A673 (cell line): ENCODE results near the gene TACC2. TPM values are rescaled to one million over a fixed set of nuclear protein-coding genes. Genes with fewer than 3 reads are reported as not detected.

Source experiments
- BruUV-seq: library from RNA; stranded (reverse); fragments of 400-500 nt; replicated peaks from 2 replicates; lab custom pipeline; 2021; lab: Mats Ljungman, UMichigan
- CTCF ChIA-PET: fragments of 300-600 bp; sonication (Branson Sonifier 250); formaldehyde crosslinking; loops from one replicate; lab custom pipeline; 2022; ENCODE audit warnings: antibody characterized with exemption; lab: Charles Lee
- POLR2A ChIA-PET: fragments of 300-600 bp; sonication (Branson Sonifier 250); formaldehyde crosslinking; loops from one replicate; lab custom pipeline; 2022; ENCODE audit warnings: antibody characterized with exemption; ENCODE audit not compliant: low non-redundant PET; lab: Charles Lee
- DNase-seq: peaks from one replicate; pipeline ENCODE4 v3.0.0-alpha.2; 2015; ENCODE audit warnings: low spot score
- H3K27ac ChIP-seq: fragments of 200-600 bp; sonication (generic); 2 replicates; pipeline ENCODE4 v1.5.1; 2016; ENCODE audit warnings: mixed run types, low read depth, mild to moderate bottlenecking, mixed read lengths, antibody characterized with exemption, low read length; ENCODE audit not compliant: poor library complexity, severe bottlenecking
- H3K27me3 ChIP-seq: fragments of 200-600 bp; sonication (generic); replicated peaks from 2 replicates; pipeline ENCODE4 v1.6.1; 2017; ENCODE audit warnings: mixed run types, low read depth, mild to moderate bottlenecking, mixed read lengths, antibody characterized with exemption, low read length; ENCODE audit not compliant: insufficient read depth, poor library complexity
- H3K36me3 ChIP-seq: fragments of 200-600 bp; sonication (generic); 2 replicates; pipeline ENCODE4 v1.6.1; 2016; ENCODE audit warnings: mixed run types, mild to moderate bottlenecking, mixed read lengths, antibody characterized with exemption, low read length; ENCODE audit not compliant: insufficient read depth, poor library complexity, severe bottlenecking
- H3K4me1 ChIP-seq: fragments of 200-600 bp; sonication (generic); 2 replicates; pipeline ENCODE4 v1.6.1; 2017; ENCODE audit warnings: mixed run types, mild to moderate bottlenecking, mixed read lengths, antibody characterized with exemption, low read length; ENCODE audit not compliant: insufficient read depth, poor library complexity, severe bottlenecking
- H3K4me3 ChIP-seq: fragments of 200-600 bp; sonication (generic); 2 replicates; pipeline ENCODE4 v1.5.1; 2016; ENCODE audit warnings: low read depth, mixed run types, mild to moderate bottlenecking, mixed read lengths, low read length; ENCODE audit not compliant: poor library complexity, severe bottlenecking
- H3K9me3 ChIP-seq: fragments of 200-600 bp; sonication (generic); 2 replicates; pipeline ENCODE4 v1.6.1; 2016; ENCODE audit warnings: mixed run types, low read depth, mild to moderate bottlenecking, mixed read lengths, antibody characterized with exemption, low read length; ENCODE audit not compliant: poor library complexity, severe bottlenecking
- CTCF ChIP-seq: fragments of 300-800, 200-600 bp; sonication (generic); conservative IDR thresholded peaks from 2 replicates; pipeline ENCODE4 v1.5.1; 2017; ENCODE audit warnings: low read depth, mild to moderate bottlenecking, antibody characterized with exemption, low read length, moderate library complexity, mixed read lengths
- EZH2 ChIP-seq: fragments of 200-600 bp; sonication (generic); IDR thresholded peaks from 2 replicates; pipeline ENCODE4 v1.6.1; 2017; ENCODE audit warnings: borderline replicate concordance, low read depth, mild to moderate bottlenecking, mixed read lengths, antibody characterized with exemption, low read length; ENCODE audit not compliant: poor library complexity, severe bottlenecking
- intact Hi-C: fragments of 100-400 bp; cut with micrococcal nuclease; formaldehyde crosslinking; loops from one replicate; pipeline ENCODE4 v1.10.0; 2022; ENCODE audit not compliant: unreplicated experiment
- total RNA-seq: library from RNA; stranded (reverse); gene quantifications from 2 replicates; pipeline ENCODE4 v1.2.3, GENCODE V29; 2021

Gene TACC2
- total RNA-seq, 1 experiment from 2014 or later: 0.62 TPM

GRCh38 chr10:122186816-122187810 lies 198.2 kb downstream of the TACC2 start:
- no TSS peak for BruUV-seq
- Histone ChIP-seq H3K36me3 (no peaks in the 10 kb centered on the region), H3K27me3 (no peaks in the 10 kb centered on the region), H3K4me1 (no peaks in the 10 kb centered on the region), H3K9me3 (no peaks in the 10 kb centered on the region), H3K27ac (no peak overlapping the region), H3K4me3 (no peak overlapping the region)
- TF ChIP-seq CTCF (no peak), EZH2 (no peak)
- ChIA-PET POLR2A (no interaction called here), CTCF (no interaction called here)
- intact Hi-C loops: no loop called here
- DNase-seq: peak; percentile 19

- TF ChIP-seq CTCF (no peak), EZH2 (no peak)
- Histone ChIP-seq H3K9me3 (no peaks in the 10 kb centered on the region), H3K4me3 (no peak overlapping the region), H3K4me1 (no peaks in the 10 kb centered on the region), H3K36me3 (no peaks in the 10 kb centered on the region), H3K27me3 (no peaks in the 10 kb centered on the region), H3K27ac (no peak overlapping the region)
- BruUV-seq: no TSS peak
- intact Hi-C loops: no loop called here
- ChIA-PET POLR2A (no interaction called here), CTCF (no interaction called here)
- DNase-seq: no peak
Observed at GRCh38 chr10:122188706-122189105, 199.7 kb downstream of the TACC2 start.

GRCh38 chr10:122189185-122189584 lies 200.2 kb downstream of the TACC2 start:
- POLR2A ChIA-PET: no interaction called here
- no peak overlapping the region for H3K27ac ChIP-seq
- CTCF ChIA-PET: no interaction called here

More at GRCh38 chr10:122189185-122189584, 200.2 kb downstream of the TACC2 start:
- no peak for TF ChIP-seq EZH2
- no peak for TF ChIP-seq CTCF
- H3K9me3 ChIP-seq: no peaks in the 10 kb centered on the region
- DNase-seq: no peak
- H3K4me1 ChIP-seq: no peaks in the 10 kb centered on the region
- no peaks in the 10 kb centered on the region for H3K27me3 ChIP-seq
- H3K36me3 ChIP-seq: no peaks in the 10 kb centered on the region
- no TSS peak for BruUV-seq
- no peak overlapping the region for H3K4me3 ChIP-seq
- intact Hi-C loops: no loop called here
